Measurements from ENCODE around the gene PHACTR2. TPM values are rescaled to one million over a fixed set of nuclear protein-coding genes. Genes with fewer than 3 reads are reported as not detected.

The PHACTR2 gene
- total RNA-seq, 1 donor from 2014 or later: 24.5 TPM

- FAIRE-seq (no peak), DNase-seq (ENCODE audit: low read depth) (no peak)
- Histone ChIP-seq H3K36me3 (ENCODE audit: control insufficient read depth, insufficient read depth, low read length) (no peaks in the 10 kb centered on the region), H3K27me3 (ENCODE audit: control insufficient read depth, insufficient read depth, low read length) (no peaks in the 10 kb centered on the region), H3K4me3 (ENCODE audit: low read depth, low read length) (no peak overlapping the region)
- no peak for TF ChIP-seq CTCF (IDR thresholded peaks at IDR 0.05; ENCODE audit: insufficient read depth, low read length, severe bottlenecking)
Observed at GRCh38 chr6:143701349-143702234, 23.8 kb downstream of the PHACTR2 start.

GRCh38 chr6:143705569-143705968 is 27.8 kb downstream of the PHACTR2 start:
- TF ChIP-seq CTCF (IDR thresholded peaks at IDR 0.05; ENCODE audit: insufficient read depth, low read length, severe bottlenecking): no peak
- no peak for FAIRE-seq
- no peak overlapping the region for H3K4me3 ChIP-seq (ENCODE audit: low read depth, low read length)
- DNase-seq (ENCODE audit: low read depth): no peak
- no peaks in the 10 kb centered on the region for H3K27me3 ChIP-seq (ENCODE audit: control insufficient read depth, insufficient read depth, low read length)
- no peaks in the 10 kb centered on the region for H3K36me3 ChIP-seq (ENCODE audit: control insufficient read depth, insufficient read depth, low read length)

GRCh38 chr6:143707697-143708096 is 29.9 kb downstream of the PHACTR2 start:
- no peak overlapping the region for H3K4me3 ChIP-seq (ENCODE audit: low read depth, low read length)
- TF ChIP-seq CTCF (IDR thresholded peaks at IDR 0.05; ENCODE audit: insufficient read depth, low read length, severe bottlenecking): no peak
- no peaks in the 10 kb centered on the region for H3K27me3 ChIP-seq (ENCODE audit: control insufficient read depth, insufficient read depth, low read length)
- FAIRE-seq (no peak), DNase-seq (ENCODE audit: low read depth) (no peak)
- no peaks in the 10 kb centered on the region for H3K36me3 ChIP-seq (ENCODE audit: control insufficient read depth, insufficient read depth, low read length)

- H3K27me3 ChIP-seq (ENCODE audit: control insufficient read depth, insufficient read depth, low read length): no peaks in the 10 kb centered on the region
- TF ChIP-seq CTCF (IDR thresholded peaks at IDR 0.05; ENCODE audit: insufficient read depth, low read length, severe bottlenecking): no peak
- H3K36me3 ChIP-seq (ENCODE audit: control insufficient read depth, insufficient read depth, low read length): peaks cover 2% of the 10 kb centered on the region
- DNase-seq (ENCODE audit: low read depth): no peak
- no peak for FAIRE-seq
- H3K4me3 ChIP-seq (ENCODE audit: low read depth, low read length): no peak overlapping the region
Observed at GRCh38 chr6:143708889-143709288, 31.1 kb downstream of the PHACTR2 start.

GRCh38 chr6:143711714-143712113 is 33.9 kb downstream of the PHACTR2 start:
- peaks cover 2% of the 10 kb centered on the region for H3K36me3 ChIP-seq (ENCODE audit: control insufficient read depth, insufficient read depth, low read length)
- H3K4me3 ChIP-seq (ENCODE audit: low read depth, low read length): no peak overlapping the region
- no peak for TF ChIP-seq CTCF (IDR thresholded peaks at IDR 0.05; ENCODE audit: insufficient read depth, low read length, severe bottlenecking)
- no peaks in the 10 kb centered on the region for H3K27me3 ChIP-seq (ENCODE audit: control insufficient read depth, insufficient read depth, low read length)
- no peak for FAIRE-seq
- no peak for DNase-seq (ENCODE audit: low read depth)
